NCI-H2227 (cell line): ENCODE data around the gene ZNF22.

Source experiments
- DNase-seq: peaks from one replicate; lab custom pipeline; 2025; ENCODE audit not compliant: unreplicated experiment; lab: John Stamatoyannopoulos, UW

The ZNF22 gene

GRCh38 chr10:45000752-45001380 is at the start of gene ZNF22:
TSS of gene ZNF22 (plus strand) at chr10:45000923. CDS start at chr10:45003369, 2,446 bp downstream.
- DNase-seq, result peak; percentile 86

- no peak for DNase-seq
These were observed 49.0 kb upstream of the ZNF22 start for GRCh38 chr10:44951576-44952226.

- DNase-seq, result no peak
These were observed 47.9 kb upstream of the ZNF22 start for GRCh38 chr10:44952779-44953231.

- no peak for DNase-seq
These were observed 46.7 kb upstream of the ZNF22 start for GRCh38 chr10:44954042-44954441.

GRCh38 chr10:44954962-44955361 is 45.8 kb upstream of the ZNF22 start:
- DNase-seq, result no peak

GRCh38 chr10:44955413-44956070 is 45.2 kb upstream of the ZNF22 start:
- no peak for DNase-seq

GRCh38 chr10:44956226-44956625 is 44.5 kb upstream of the ZNF22 start:
- DNase-seq, result no peak

GRCh38 chr10:44956717-44957706 is 43.7 kb upstream of the ZNF22 start:
- no peak for DNase-seq

- no peak for DNase-seq
These were observed 42.4 kb upstream of the ZNF22 start for GRCh38 chr10:44958196-44958897.

- DNase-seq, result no peak
These were observed 41.9 kb upstream of the ZNF22 start for GRCh38 chr10:44958898-44959246.

- peak; percentile 82 for DNase-seq
These were observed 41.3 kb upstream of the ZNF22 start, which contains the start of gene RASSF4 for GRCh38 chr10:44959247-44960087. TSS of gene RASSF4 (plus strand) at chr10:44959802. CDS start at chr10:44970203, 10,401 bp downstream.

- no peak for DNase-seq
These were observed 40.6 kb upstream of the ZNF22 start for GRCh38 chr10:44960088-44960460.

- DNase-seq, result no peak
These were observed 40.1 kb upstream of the ZNF22 start for GRCh38 chr10:44960482-44961229.

GRCh38 chr10:44961230-44961571 is 39.5 kb upstream of the ZNF22 start:
- no peak for DNase-seq

- no peak for DNase-seq
These were observed 38.6 kb upstream of the ZNF22 start for GRCh38 chr10:44961931-44962750.

- DNase-seq, result no peak
These were observed 37.6 kb upstream of the ZNF22 start for GRCh38 chr10:44962870-44963738.
